Neutrophil (primary cell): ENCODE results near the gene GRWD1.
A peak's percentile ranks its signal among the peaks of the same experiment; 100 is the strongest.

Experiments
- H3K27ac ChIP-seq: fragments of 200-600 bp; sonication (generic); 2 replicates; pipeline ENCODE4 v1.5.1; 2016; ENCODE audit warnings: mild to moderate bottlenecking, moderate library complexity
- H3K27me3 ChIP-seq: fragments of 200-600 bp; sonication (generic); 2 replicates; pipeline ENCODE4 v1.6.0; 2016; ENCODE audit warnings: mild to moderate bottlenecking
- H3K36me3 ChIP-seq: fragments of 200-600 bp; sonication (generic); 2 replicates; pipeline ENCODE4 v1.5.1; 2017
- H3K4me1 ChIP-seq, 2 experiments: fragments of 200-600 bp in 1 of 2; sonication (generic) in 1 of 2; 1 replicate in 1 of 2; 2 replicates in 1 of 2; pipeline versions ENCODE4 v1.5.1 to v1.6.1; 2013 to 2016; ENCODE audit warnings: low read depth in 1 of 2, low read length in 1 of 2, mild to moderate bottlenecking in 1 of 2, moderate library complexity in 1 of 2; ENCODE audit not compliant: control insufficient read depth in 1 of 2, insufficient read depth in 1 of 2
- H3K4me3 ChIP-seq, 2 experiments: fragments of 200-600 bp in 1 of 2; sonication (generic) in 1 of 2; 1 replicate in 1 of 2; 2 replicates in 1 of 2; pipeline ENCODE4 v1.5.1; 2013 to 2016; ENCODE audit warnings: low read depth in 1 of 2, low read length in 1 of 2, mild to moderate bottlenecking in 1 of 2, moderate library complexity in 1 of 2
- H3K9me3 ChIP-seq: fragments of 200-600 bp; sonication (generic); 2 replicates; pipeline ENCODE4 v1.5.1; 2016
- CTCF ChIP-seq: fragments of 200-600 bp; sonication (generic); IDR thresholded peaks from 2 replicates; pipeline ENCODE4 v1.5.1; 2016; ENCODE audit warnings: antibody characterized with exemption

The GRWD1 gene

GRCh38 chr19:48477698-48478338 lies 32.0 kb downstream of the GRWD1 start:
- TF ChIP-seq CTCF: no peak
- no peak overlapping the region for H3K27ac ChIP-seq
- H3K9me3 ChIP-seq: no peaks in the 10 kb centered on the region
- peaks cover 72% of the 10 kb centered on the region for H3K36me3 ChIP-seq
- peaks cover 10 to 15% of the 10 kb centered on the region in 2 experiments for H3K4me1 ChIP-seq
- H3K27me3 ChIP-seq: peaks cover 28% of the 10 kb centered on the region
- no peak overlapping the region for H3K4me3 ChIP-seq

GRCh38 chr19:48478339-48479256 lies 32.8 kb downstream of the GRWD1 start:
- Histone ChIP-seq H3K4me3 (no peak overlapping the region), H3K4me1 (peaks cover 10 to 15% of the 10 kb centered on the region in 2 experiments), H3K27ac (no peak overlapping the region), H3K9me3 (no peaks in the 10 kb centered on the region), H3K27me3 (peaks cover 28% of the 10 kb centered on the region), H3K36me3 (peaks cover 64% of the 10 kb centered on the region)
- TF ChIP-seq CTCF: no peak

- no peak overlapping the region for H3K4me3 ChIP-seq
- no peak for TF ChIP-seq CTCF
- H3K36me3 ChIP-seq: peaks cover 54% of the 10 kb centered on the region
- H3K27ac ChIP-seq: no peak overlapping the region
- peaks cover 28% of the 10 kb centered on the region for H3K27me3 ChIP-seq
- H3K9me3 ChIP-seq: no peaks in the 10 kb centered on the region
- H3K4me1 ChIP-seq: peaks cover 10 to 15% of the 10 kb centered on the region in 2 experiments
These were observed 33.9 kb downstream of the GRWD1 start for GRCh38 chr19:48479686-48480085.

GRCh38 chr19:48480183-48480557 lies 34.4 kb downstream of the GRWD1 start:
- Histone ChIP-seq H3K27me3 (peaks cover 28% of the 10 kb centered on the region), H3K36me3 (peaks cover 49% of the 10 kb centered on the region), H3K4me1 (peaks cover 10 to 15% of the 10 kb centered on the region in 2 experiments), H3K27ac (no peak overlapping the region), H3K9me3 (no peaks in the 10 kb centered on the region), H3K4me3 (peak overlapping the region in 1 of 2 experiments; percentile 48)
- no peak for TF ChIP-seq CTCF

GRCh38 chr19:48480558-48481500 lies 35.0 kb downstream of the GRWD1 start:
- Histone ChIP-seq H3K4me1 (peaks cover 10 to 15% of the 10 kb centered on the region in 2 experiments), H3K9me3 (no peaks in the 10 kb centered on the region), H3K4me3 (peak overlapping the region in 1 of 2 experiments; percentile 48), H3K27ac (no peak overlapping the region), H3K27me3 (peaks cover 28% of the 10 kb centered on the region), H3K36me3 (peaks cover 42% of the 10 kb centered on the region)
- TF ChIP-seq CTCF: no peak
